SK-N-SH treated with all-trans-retinoic acid at 6 μM for 48 hours (cell line): ENCODE measurements around the gene NEURL1.

Experiments used
- BACH2 ChIP-seq: fragments of 250-450 bp; sonication (Bioruptor Pico); IDR thresholded peaks from 2 replicates; pipeline ENCODE4 v1.9.0; 2021; ENCODE audit warnings: mild to moderate bottlenecking, borderline replicate concordance
- CREB5 ChIP-seq: fragments of 250-450 bp; sonication (Bioruptor Pico); IDR thresholded peaks from 2 replicates; pipeline ENCODE4 v1.5.1; 2020; ENCODE audit warnings: low read depth, mild to moderate bottlenecking, moderate library complexity
- PATZ1 ChIP-seq: fragments of 250-450 bp; sonication (Bioruptor Pico); IDR thresholded peaks from 2 replicates; pipeline ENCODE4 v1.8.0; 2020; ENCODE audit warnings: mild to moderate bottlenecking, moderate library complexity, borderline replicate concordance
- PPARA ChIP-seq: fragments of 250-450 bp; sonication (Bioruptor Pico); IDR thresholded peaks from 2 replicates; pipeline ENCODE4 v1.5.0; 2020; ENCODE audit warnings: mild to moderate bottlenecking, borderline replicate concordance
- RARB ChIP-seq: fragments of 250-450 bp; sonication (Bioruptor Pico); IDR thresholded peaks from 2 replicates; pipeline ENCODE4 v1.8.0; 2021; ENCODE audit warnings: mild to moderate bottlenecking, moderate library complexity

GRCh38 chr10:103580011-103580410 lies 86.5 kb downstream of the NEURL1 start:
- TF ChIP-seq RARB (CRISPR knock-in tag) (no peak), PATZ1 (CRISPR knock-in tag) (no peak), BACH2 (no peak), CREB5 (CRISPR knock-in tag) (no peak), PPARA (no peak)
